KOPT-K1 (cell line): ENCODE measurements around the gene SLC45A3.

Experiments
- H3K27ac ChIP-seq: fragments of 200-600 bp; sonication (generic); 2 replicates; pipeline ENCODE4 v1.5.1; 2016; ENCODE audit warnings: antibody characterized with exemption, mild to moderate bottlenecking, low read depth, low read length; ENCODE audit not compliant: poor library complexity, severe bottlenecking
- H3K36me3 ChIP-seq: fragments of 200-600 bp; sonication (generic); 2 replicates; pipeline ENCODE4 v1.5.1; 2017; ENCODE audit warnings: antibody characterized with exemption, mild to moderate bottlenecking, low read length, moderate library complexity; ENCODE audit not compliant: insufficient read depth
- H3K9me3 ChIP-seq: fragments of 200-600 bp; sonication (generic); 2 replicates; pipeline ENCODE4 v1.5.1; 2017; ENCODE audit warnings: antibody characterized with exemption, low read length, mild to moderate bottlenecking; ENCODE audit not compliant: insufficient read depth, poor library complexity, severe bottlenecking

SLC45A3 gene

GRCh38 chr1:205681364-205681763, 1.1 kb upstream of the SLC45A3 start:
- Histone ChIP-seq H3K36me3 (no peaks in the 10 kb centered on the region), H3K9me3 (no peaks in the 10 kb centered on the region), H3K27ac (no peak overlapping the region)

DNA sequence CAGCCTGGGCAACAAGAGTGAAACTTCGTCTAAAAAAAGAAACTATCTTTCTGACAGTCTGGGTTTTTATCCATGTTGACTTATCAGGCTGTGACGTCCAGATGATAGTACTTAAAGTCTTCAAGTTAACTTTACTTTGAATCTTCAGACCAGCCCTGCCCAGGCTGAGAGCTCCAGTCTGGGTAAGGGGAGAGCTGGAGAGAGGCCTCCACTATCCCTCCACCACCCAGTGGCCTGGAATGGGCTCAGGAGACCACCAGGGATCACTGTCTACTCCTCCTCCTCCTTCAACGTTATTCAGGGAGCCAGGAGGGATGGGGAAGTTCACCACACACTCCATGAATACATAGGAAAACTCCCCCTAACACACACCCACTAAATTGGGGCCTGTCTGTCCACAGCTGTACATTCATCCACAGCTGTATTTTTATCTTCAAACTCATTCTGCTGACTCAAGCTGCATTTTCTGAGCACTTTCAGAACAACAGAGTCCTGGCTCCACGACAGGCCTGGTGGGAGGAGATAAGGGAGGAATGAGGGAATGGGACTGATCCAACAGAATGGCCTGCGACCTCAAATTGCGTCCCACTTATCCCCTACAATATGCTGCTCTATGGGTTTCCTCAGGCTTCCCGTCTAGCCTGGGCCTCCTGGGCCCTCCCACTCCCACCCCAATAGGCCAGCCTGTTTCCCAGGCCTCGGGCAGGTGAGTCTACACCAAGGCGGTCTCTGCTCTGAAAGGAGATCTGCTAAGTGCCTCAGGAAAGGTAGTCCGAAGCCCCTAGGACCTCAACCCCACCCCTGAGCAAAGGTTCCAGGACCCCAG, 1.8 kb downstream of the SLC45A3 start:
- Histone ChIP-seq H3K36me3 (no peaks in the 10 kb centered on the region), H3K27ac (no peak overlapping the region), H3K9me3 (no peaks in the 10 kb centered on the region)

DNA sequence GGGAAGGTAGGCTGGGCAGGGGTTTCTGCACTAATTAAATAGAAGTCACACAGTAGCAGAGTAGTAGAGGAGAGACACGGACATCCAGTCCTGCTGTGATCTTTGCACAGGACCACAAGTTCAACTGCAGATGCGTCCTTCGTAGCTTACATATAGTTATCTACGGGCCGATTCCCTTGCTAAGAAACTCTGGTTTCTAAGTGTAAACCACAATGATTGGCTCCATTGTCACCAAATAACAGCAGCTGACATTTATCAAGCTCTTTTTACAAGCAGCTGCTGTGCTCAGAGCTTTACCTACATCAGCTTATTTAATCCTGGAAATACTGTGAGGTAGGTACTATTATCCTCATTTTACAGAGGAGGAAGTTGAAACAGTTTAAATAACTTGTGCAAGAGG, 3.1 kb downstream of the SLC45A3 start:
- no peaks in the 10 kb centered on the region for H3K9me3 ChIP-seq
- H3K36me3 ChIP-seq, result no peaks in the 10 kb centered on the region
- H3K27ac ChIP-seq, result no peak overlapping the region

- no peaks in the 10 kb centered on the region for H3K36me3 ChIP-seq
- no peak overlapping the region for H3K27ac ChIP-seq
- no peaks in the 10 kb centered on the region for H3K9me3 ChIP-seq
These were observed 3.7 kb downstream of the SLC45A3 start for GRCh38 chr1:205676597-205676996.

DNA sequence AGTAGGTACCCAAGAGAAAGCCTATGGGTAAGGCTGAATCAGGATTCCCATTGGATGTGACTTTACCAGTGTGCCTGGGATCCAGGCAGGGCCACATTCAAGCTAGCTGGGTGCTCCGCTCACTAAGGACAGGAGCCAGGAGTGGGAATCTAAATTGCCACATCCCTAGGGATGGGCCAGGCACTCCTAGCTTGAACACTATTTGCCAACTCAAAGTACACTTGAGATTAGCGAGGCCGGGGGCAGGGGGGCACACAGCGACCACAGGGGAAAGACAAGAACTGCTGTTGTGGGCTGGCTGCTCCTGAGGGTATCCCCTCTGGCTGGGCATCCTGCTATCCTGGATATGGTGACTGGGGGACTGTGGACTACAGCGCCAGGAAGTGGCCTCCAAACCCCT, 4.3 kb downstream of the SLC45A3 start:
- Histone ChIP-seq H3K36me3 (no peaks in the 10 kb centered on the region), H3K27ac (no peak overlapping the region), H3K9me3 (no peaks in the 10 kb centered on the region)

DNA sequence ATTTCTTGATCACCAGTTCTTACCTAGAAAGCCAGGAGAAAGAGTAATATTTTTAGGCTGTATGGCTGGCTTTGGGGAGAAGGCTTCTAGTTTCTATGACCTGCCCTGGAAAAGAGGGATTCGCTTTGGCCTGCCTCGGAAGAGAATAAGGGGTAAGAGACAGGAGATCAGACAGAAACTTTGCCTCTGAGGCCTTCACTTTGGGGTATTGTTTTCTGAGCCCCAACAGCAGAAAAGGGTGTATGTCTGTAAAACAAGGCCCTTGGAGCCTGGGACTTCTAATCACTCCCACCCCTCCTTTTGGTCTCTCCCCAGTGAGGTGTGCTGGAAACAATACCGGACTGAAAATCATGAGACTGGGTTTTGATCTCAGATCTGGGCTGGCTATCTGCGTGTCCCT, 5.1 kb downstream of the SLC45A3 start:
- Histone ChIP-seq H3K27ac (no peak overlapping the region), H3K9me3 (no peaks in the 10 kb centered on the region), H3K36me3 (no peaks in the 10 kb centered on the region)

DNA sequence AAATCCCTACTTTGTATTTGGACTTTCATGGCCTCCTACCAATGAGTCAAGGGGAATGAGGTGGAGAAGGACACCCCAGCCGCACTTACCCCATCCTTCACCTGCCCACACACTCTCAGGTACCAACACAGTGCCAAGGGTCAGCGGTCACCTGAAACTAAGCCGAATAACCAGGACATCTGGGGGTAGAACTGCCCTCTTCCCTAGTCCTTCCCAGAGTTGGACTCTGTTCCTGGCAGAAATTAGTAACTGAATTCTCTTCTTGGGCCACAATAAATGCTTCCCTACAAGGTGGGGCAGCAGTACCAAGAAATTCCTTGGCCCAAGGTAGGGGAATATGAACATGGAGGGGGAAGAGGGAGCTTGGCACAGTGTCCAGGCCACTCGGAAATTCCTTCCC, 7.3 kb downstream of the SLC45A3 start:
- Histone ChIP-seq H3K9me3 (no peaks in the 10 kb centered on the region), H3K36me3 (no peaks in the 10 kb centered on the region), H3K27ac (no peak overlapping the region)

DNA sequence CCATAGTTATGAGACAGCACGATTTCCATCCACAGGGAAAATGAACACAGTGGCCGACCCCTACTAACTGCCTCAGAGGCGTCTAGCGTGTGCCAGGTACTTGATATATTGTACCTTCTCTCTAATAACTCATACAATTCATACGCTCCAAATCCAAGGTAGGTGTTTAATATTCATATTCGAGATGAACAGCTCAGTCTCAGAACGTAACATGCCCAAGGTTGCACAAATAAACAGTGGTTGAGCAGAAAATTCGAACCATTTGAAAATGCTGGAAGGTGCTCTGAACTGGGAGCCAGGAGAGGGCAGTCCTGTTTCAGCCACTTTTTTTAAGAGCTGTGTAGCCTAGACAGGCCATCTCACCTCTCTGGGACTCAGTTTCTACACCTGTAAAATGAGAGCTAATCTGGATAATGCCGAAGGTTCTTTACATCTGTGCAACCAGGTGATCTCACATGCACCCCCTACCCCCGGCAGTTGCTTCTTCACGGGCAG, 7.9 kb downstream of the SLC45A3 start:
- Histone ChIP-seq H3K36me3 (no peaks in the 10 kb centered on the region), H3K27ac (no peak overlapping the region), H3K9me3 (no peaks in the 10 kb centered on the region)

DNA sequence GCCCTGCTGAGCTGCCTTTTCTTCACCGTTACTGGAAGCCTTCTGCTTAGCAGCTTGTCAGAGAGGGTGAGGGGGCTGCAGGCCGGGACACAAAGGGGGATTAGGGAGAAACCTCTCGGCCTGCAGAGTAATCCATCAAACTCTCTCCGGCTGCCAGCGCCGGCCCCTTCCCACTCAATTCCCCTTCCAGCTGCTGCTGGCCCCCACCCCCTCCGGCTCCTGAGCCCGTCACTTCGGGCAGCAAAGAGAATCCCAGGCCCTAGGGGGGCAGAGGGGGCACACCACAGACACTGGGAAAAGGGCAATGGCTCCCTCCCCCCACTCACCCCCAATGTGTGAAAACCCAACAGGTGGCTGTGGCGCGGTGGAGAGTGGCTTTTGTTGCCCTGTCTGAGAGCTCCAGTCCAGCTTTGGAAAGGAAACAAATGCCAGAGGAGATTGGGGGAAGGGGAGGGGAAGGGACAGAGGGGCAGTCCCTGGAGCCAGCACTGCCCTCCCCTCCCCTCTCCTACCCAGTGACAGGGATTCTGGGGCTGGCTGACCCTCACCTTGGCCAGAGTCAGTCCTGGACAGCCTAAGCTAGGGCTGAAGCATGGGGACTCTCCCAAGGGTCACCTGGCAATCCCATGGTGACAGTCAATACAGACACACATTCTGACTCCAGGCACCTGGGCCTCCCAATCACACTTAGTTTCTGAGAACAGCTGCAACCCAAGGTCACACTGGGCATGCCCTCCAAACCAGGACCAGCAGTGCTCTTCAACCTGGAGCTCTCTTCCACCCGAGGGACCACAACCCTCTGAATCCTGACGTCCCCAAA, 9.5 kb downstream of the SLC45A3 start:
- Histone ChIP-seq H3K36me3 (no peaks in the 10 kb centered on the region), H3K9me3 (no peaks in the 10 kb centered on the region), H3K27ac (no peak overlapping the region)

- no peaks in the 10 kb centered on the region for H3K36me3 ChIP-seq
- no peak overlapping the region for H3K27ac ChIP-seq
- H3K9me3 ChIP-seq, result no peaks in the 10 kb centered on the region
These were observed 10.2 kb downstream of the SLC45A3 start for GRCh38 chr1:205670150-205670446.

DNA sequence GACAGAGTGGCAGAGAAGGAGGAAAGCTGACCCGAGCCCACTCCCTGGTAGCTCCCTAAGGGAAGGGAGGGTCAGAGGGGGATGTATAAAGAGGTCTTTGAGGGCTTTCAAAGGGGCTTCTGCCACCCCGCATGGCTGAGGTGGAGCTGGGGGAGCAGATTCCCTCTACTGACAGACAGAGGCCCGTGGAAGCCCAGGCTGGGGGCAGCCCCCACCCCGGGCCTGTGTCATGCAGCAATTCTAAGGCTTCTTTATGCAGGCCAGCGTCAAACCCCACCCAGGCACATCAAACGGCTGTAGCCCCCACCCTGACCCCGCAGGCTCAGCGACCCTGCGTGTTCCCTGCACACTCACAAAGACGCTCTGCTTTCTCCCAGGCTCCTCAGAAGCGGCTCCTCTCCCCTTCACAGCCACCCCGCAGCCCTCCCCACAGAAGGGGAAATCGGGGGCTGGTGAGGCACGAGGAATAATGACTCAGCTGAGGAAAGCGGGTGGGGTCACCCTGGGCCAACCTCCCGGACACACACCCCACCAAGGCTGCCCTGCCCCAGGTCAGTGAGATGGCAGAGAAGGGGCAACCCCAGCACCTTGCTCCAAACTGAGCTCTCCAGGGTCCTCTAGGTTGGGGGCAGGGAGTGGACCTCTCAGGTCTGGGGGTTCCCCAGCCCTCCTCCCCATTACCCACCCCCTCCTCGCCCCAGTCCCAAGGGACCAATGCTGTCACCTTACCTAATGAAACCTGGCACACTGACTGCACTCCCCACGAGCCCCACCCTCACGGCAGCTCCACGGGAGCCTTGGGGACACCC, 10.8 kb downstream of the SLC45A3 start:
- Histone ChIP-seq H3K36me3 (no peaks in the 10 kb centered on the region), H3K27ac (no peak overlapping the region), H3K9me3 (no peaks in the 10 kb centered on the region)

- Histone ChIP-seq H3K36me3 (no peaks in the 10 kb centered on the region), H3K9me3 (no peaks in the 10 kb centered on the region), H3K27ac (no peak overlapping the region)
These were observed 11.4 kb downstream of the SLC45A3 start for GRCh38 chr1:205668951-205669340.

DNA sequence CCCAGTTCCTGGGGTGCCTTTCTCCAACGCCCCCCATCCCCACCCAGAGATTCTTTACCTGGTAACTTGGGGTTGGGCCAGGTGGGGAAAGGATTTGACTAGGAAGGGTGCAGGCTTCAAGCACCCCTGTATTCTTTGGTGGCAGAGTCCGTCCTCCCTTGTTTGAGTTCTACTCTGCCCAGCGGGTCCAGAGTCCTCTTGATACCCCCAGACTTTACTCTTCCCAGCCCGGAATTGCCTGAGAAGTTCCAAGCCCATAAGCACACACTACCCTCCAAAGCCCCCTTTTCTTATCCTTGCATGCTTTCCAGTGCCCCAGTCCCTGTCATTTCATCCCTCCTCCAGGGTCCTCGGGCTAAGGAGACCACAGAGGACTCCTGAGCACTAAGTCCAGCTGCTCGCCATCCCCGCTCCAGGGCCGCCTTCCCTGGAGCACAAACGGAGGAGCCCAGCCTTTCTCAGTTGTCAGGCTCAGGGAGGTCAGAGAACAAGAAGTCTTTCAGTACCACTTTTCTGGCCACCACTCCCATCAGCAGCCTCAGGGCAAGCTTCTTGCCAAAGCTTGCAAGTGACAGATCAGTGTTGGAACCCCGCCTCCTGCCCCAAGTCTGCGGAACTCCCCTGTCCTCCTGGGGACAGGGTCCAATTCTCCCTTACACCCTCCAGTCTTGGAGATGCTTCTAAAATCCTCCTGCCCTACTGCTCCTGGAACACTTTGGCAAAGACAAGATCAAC, 12.2 kb downstream of the SLC45A3 start:
- Histone ChIP-seq H3K27ac (no peak overlapping the region), H3K9me3 (no peaks in the 10 kb centered on the region), H3K36me3 (no peaks in the 10 kb centered on the region)

- no peak overlapping the region for H3K27ac ChIP-seq
- no peaks in the 10 kb centered on the region for H3K9me3 ChIP-seq
- H3K36me3 ChIP-seq, result no peaks in the 10 kb centered on the region
These were observed 13.7 kb downstream of the SLC45A3 start for GRCh38 chr1:205666372-205667166.
